AG10803 (cell line): ENCODE results near the gene MRFAP1.
"Not testable (repeated sequence)": the region's sequence is repeated elsewhere in the genome, so short reads cannot be mapped to it uniquely, and the experiment has no call there.

Source experiments
- DNase-seq: peaks from one replicate; pipeline ENCODE4 v3.0.0; 2010; ENCODE audit warnings: low read depth
- H3K4me3 ChIP-seq: 2 replicates; pipeline ENCODE4 v1.5.1; 2011; ENCODE audit warnings: mild to moderate bottlenecking, low read length, control low read depth
- CTCF ChIP-seq: conservative IDR thresholded peaks from 2 replicates; pipeline ENCODE4 v1.5.1; 2011; ENCODE audit warnings: mild to moderate bottlenecking, low read length, control low read depth, inconsistent platforms

Gene MRFAP1

GRCh38 chr4:6672131-6672530, 31.6 kb downstream of the MRFAP1 start:
- DNase-seq = no peak
- TF ChIP-seq CTCF = no peak
- H3K4me3 ChIP-seq = no peak overlapping the region

GRCh38 chr4:6672541-6673190, 32.2 kb downstream of the MRFAP1 start:
- not testable (repeated sequence) for H3K4me3 ChIP-seq, DNase-seq

GRCh38 chr4:6673191-6673659, 32.7 kb downstream of the MRFAP1 start:
- H3K4me3 ChIP-seq = peak overlapping the region; percentile 72
- DNase-seq = not testable (repeated sequence)

GRCh38 chr4:6673660-6674499, 33.4 kb downstream of the MRFAP1 start:
- DNase-seq = peak; percentile 95
- TF ChIP-seq CTCF = no peak
- H3K4me3 ChIP-seq = peak overlapping the region; percentile 72

- DNase-seq = no peak
- peak; percentile 26; the same call in 1 of the 2 replicates for TF ChIP-seq CTCF
- peak overlapping the region; percentile 72 for H3K4me3 ChIP-seq
These were observed 34.1 kb downstream of the MRFAP1 start for GRCh38 chr4:6674500-6675149.

- H3K4me3 ChIP-seq = no peak overlapping the region
- no peak for TF ChIP-seq CTCF
- no peak for DNase-seq
These were observed 36.5 kb downstream of the MRFAP1 start for GRCh38 chr4:6676722-6677558.

GRCh38 chr4:6680372-6681034, 40.0 kb downstream of the MRFAP1 start:
- H3K4me3 ChIP-seq = no peak overlapping the region
- no peak for DNase-seq
- no peak for TF ChIP-seq CTCF
